ENCODE results near the gene MIPEP.

Gene MIPEP

DNA sequence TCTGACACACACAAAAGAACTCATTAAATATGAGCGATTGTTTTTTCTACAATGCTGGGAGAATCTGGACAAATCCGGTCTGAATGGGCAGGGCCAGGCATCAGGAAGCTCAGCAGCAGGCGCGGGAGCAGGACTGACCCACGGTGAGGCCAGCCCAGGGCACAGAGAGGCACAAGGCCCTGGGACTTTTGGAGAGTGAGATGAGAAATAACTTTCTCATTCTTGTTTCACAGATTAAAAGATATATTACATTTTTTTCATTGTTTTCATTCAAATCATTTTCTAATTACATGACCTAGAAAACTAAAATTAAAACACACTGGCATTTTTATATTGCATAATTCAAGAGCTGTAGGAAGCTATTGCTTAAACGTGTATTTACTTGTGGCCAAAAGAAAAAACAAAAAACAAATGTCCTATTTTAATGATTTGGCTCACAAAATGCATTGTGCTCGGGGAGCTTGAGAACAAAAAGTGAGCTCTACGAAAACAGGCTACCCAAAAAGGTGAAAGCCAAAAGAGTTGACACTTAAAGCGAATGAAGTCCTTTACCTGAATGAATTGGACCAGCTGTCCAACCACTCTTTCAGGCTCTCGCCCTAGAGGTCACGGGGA lies 185.8 kb downstream of the MIPEP start:
- no peak for DNase-seq

GRCh38 chr13:23701636-23702035 lies 187.6 kb downstream of the MIPEP start:
- no peak for DNase-seq

DNA sequence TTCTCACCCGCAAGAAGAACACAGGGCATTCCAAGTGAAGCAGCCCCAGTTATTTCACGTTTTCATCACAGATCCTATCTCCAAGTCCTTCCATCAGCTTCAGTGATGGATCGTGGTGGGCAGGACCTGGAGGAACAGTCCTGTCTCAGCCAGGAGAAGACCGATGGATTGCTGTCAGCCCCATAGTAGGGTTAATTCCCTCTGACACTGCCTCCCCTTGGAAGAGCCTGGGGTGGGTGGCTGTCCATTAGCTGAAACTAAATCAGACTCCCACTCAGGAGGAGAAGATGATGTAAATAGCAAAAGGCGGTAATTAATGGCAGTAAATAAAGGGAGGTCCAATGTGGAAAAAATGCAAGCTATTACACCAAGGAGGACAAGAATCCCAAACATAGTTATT lies 188.0 kb downstream of the MIPEP start:
- DNase-seq, result no peak

- DNase-seq, result no peak
Observed at GRCh38 chr13:23699271-23699670, 189.9 kb downstream of the MIPEP start.

DNA sequence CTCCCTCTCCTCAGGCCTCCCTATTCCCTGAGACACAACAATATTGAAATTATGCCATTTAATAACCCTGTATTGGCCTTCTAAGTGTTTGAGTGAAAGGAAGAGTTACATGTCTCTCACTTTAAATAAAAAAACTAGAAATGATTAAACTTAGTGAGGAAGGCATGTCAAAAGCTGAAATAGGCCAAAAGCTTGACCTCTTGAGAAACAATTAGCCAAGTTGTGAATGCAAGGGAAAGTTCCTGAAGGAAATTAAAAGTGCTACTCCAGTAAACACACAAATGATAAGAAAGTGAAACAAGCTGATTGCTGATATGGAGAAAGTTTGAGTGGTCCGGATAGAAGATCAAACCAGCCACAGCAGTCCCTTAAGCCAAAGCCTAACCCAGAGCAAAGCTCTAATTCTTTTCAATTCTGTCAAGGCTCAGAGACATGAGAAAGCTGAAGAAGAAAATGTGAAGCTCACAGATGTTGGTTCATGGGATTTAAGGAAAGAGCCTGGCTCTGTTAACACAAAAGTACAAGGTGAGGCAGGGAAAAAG lies 191.4 kb downstream of the MIPEP start:
- DNase-seq, result no peak

DNA sequence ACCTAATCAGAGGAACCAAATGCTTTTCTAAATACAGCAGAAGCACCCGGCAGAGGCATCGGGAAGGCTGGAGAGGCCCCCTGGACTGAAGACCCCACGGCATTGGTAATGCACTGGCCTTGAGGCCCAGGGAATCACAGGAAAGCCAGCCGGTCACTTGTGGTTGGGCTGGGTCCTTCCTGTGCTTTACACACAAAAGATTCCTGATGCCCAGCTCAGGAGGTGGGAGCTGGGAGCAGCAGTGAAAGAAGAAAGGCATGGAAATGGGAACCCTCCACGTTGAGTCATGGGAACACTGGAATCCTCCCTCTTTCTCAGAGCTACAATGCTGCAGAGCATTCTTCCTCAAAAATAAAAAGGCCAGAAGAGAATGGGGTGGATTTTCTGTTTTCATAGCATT lies 192.6 kb downstream of the MIPEP start:
- no peak for DNase-seq

DNA sequence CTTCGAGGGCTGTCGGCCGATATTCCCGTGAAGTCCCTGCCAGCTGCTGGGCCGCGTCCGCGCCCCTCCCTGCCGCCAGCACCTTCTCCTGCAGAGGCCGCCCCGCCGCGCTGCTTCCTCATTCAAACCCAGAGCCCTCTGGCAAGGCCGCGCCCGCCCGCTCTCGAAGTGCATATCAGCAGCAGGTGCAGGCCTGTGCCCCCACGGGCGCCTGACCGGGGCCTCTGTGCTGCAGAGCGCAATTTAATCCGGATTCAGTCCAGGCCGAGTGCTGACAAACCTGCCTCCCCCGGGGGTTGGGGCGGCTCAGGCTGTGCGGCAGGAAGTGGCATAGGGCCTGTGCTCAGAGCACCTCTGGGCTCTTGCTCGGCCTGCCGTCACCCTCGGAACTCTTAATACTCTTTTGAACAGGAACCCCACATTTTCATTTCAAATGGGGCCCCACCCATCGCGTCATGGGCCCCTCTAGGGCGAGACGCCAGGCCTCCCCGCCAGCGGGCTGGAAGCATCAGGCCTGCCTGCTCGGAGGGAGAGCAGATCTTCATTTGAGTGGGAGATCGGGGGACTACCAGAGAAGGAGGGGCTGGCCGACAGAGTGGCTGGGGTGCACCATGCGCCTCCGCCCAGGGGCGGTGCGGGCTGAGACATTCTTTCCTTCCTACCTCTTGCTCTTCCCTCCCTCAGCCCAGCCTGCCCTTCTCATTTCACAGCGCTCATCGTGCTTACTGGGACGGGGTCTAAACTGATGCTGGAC lies 193.3 kb downstream of the MIPEP start:
- DNase-seq, result peak; percentile 83

DNA sequence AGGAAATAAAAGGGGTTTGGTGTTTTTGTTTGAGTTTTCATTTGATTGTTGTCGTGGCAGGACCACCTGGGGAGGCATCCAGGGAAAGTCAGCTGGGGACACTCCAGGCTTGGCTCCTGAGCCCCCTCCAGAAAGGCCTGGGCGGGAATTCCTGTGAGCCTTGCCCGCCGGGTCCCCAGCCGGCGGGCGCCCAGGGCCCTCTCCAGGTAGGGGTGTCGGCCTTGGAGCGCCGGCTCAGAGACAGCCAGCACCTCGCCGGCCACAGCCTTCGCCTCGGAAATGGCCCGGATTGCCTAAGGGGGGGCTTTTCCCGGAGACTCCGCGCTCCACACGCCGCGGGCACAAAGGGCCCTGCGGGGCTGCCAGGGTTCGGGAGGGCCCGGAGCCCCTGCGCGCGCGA lies 194.0 kb downstream of the MIPEP start:
- no peak for DNase-seq

DNA sequence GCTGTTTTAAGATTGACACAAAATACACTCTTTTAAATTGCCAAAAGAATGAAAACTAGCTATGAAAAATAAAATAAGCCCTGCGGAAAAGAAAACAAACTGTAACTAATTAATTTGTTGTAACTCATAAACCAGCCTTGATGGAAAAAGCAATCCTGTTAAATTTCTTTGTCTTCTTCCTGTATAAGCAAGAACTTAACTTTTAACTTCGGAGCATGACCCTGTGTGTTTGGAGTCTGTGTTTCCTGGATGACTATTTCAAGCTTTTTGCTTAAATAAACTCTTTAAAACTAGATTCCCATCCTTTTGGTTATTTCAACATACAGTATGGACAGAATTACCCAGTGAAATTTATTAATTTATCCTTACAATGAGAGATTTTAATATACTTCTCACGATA lies 196.4 kb downstream of the MIPEP start:
- no peak for DNase-seq

GRCh38 chr13:23690668-23691067 lies 198.5 kb downstream of the MIPEP start:
- DNase-seq, result no peak

DNA sequence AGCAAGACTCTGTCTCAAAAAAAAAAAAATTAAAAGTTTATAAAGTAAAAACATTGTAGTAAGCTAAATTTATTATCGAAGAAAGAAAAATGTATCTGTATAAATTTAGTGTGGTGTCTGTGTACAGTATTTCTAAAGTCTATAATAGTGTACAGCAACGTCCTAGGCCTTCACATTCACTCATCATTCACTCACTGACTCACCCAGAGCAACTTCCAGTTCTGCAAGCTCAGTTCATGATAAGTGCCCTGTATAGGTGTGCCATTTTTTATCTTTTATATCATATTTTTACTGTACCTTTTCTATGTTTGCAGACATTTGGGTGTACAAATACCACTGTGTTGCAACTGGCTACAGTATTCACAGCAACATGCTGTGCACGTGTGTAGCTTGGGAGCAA lies 200.9 kb downstream of the MIPEP start:
- DNase-seq, result no peak

- no peak for DNase-seq
Observed at GRCh38 chr13:23687614-23688013, 201.6 kb downstream of the MIPEP start.

DNA sequence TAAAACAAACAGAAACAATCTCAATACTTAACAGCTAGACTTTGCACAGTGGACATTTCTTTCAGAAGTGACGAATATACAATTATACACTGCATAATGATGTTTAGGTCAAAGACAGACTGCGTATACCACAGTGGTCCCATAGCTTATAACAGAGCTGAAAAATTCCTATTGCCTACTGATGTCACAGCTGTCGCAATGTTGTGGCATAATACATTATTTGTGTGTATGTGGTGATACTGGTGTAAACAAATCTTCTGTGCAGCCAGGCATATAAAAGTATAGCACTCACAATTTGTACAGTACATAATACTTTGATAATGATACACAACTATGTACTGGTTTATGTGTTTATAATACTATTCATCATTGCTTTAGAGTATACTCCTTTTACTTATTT lies 202.3 kb downstream of the MIPEP start:
- no peak for DNase-seq

DNA sequence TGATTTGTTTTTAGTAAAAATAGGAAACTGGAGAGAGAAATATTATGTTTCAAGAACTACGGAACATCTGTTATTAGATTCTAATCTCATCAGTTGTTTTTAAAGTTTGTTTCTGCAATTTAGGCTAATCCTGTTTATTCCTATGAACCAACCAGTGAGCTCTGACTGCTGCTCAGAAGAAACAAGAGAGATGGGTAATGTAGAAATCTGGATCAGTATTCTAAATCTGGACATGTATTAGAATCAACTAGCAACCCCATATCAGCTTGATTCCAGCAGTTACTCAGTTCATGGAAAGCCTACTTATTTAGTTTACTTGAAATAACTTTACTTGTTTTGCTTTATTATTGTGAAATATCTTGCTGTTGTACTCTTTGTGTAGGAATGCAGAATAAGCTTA lies 203.8 kb downstream of the MIPEP start:
- DNase-seq, result no peak

DNA sequence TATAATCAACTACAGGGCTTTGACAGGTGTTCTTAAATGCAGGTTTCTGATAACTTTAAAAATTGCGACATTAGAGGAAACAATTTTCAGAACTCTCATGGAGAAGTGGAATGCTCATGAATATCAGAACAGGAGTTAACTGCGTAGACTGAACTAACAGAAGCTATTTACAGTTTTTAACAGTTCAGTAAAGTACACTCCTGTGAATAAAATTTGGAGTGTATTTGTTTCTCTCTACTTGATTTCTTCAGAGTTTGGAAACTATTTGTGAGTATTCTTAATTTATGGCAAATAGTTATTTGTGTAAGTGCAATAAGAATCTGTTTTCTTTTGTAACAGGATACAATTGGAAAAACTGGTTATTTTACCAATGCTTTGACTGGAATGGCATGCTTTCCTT lies 204.6 kb downstream of the MIPEP start:
- DNase-seq, result no peak

GRCh38 chr13:23683084-23683483 lies 206.1 kb downstream of the MIPEP start:
- no peak for DNase-seq

GRCh38 chr13:23680845-23681669 lies 208.1 kb downstream of the MIPEP start:
- DNase-seq, result no peak
